Trophoblast cell (in vitro differentiated cells and primary cell): Measurements from ENCODE around the gene DNASE1L2.
A peak's percentile ranks its signal among the peaks of the same experiment; 100 is the strongest.
"Not testable (repeated sequence)": the region's sequence is repeated elsewhere in the genome, so short reads cannot be mapped to it uniquely, and the experiment has no call there.

Experiments
- DNase-seq, 2 donors: peaks; one replicate each; pipeline ENCODE4 v3.0.0-alpha.2; 2016
- H2AFZ ChIP-seq: 2 replicates; pipeline ENCODE4 v1.6.1; 2013; ENCODE audit warnings: low read length, moderate library complexity, mild to moderate bottlenecking; ENCODE audit not compliant: insufficient read depth, poor library complexity
- H2AK5ac ChIP-seq: 2 replicates; pipeline ENCODE4 v1.6.1; 2013; ENCODE audit warnings: mild to moderate bottlenecking, low read length
- H2BK120ac ChIP-seq: 2 replicates; pipeline ENCODE4 v1.6.1; 2013; ENCODE audit warnings: low read length, mild to moderate bottlenecking, moderate library complexity; ENCODE audit not compliant: insufficient read depth, poor library complexity
- H2BK12ac ChIP-seq: 2 replicates; pipeline ENCODE4 v1.6.1; 2013; ENCODE audit warnings: mild to moderate bottlenecking, low read length, moderate library complexity
- H2BK5ac ChIP-seq: 2 replicates; pipeline ENCODE4 v1.6.1; 2013; ENCODE audit warnings: low read length, low read depth, moderate library complexity, mild to moderate bottlenecking; ENCODE audit not compliant: poor library complexity
- H3K14ac ChIP-seq: 2 replicates; pipeline ENCODE4 v1.6.1; 2013; ENCODE audit warnings: mild to moderate bottlenecking, low read length
- H3K18ac ChIP-seq: 2 replicates; pipeline ENCODE4 v1.6.1; 2013; ENCODE audit warnings: mild to moderate bottlenecking, low read length
- H3K23ac ChIP-seq: 2 replicates; pipeline ENCODE4 v1.6.1; 2013; ENCODE audit warnings: low read length
- H3K27ac ChIP-seq: 2 replicates; pipeline ENCODE4 v1.5.1; 2013; ENCODE audit warnings: low read depth, mild to moderate bottlenecking, inconsistent platforms, low read length, moderate library complexity
- H3K27me3 ChIP-seq: 2 replicates; pipeline ENCODE4 v1.6.1; 2013; ENCODE audit warnings: inconsistent platforms, mild to moderate bottlenecking, low read length, moderate library complexity; ENCODE audit not compliant: insufficient read depth
- H3K36me3 ChIP-seq, 2 experiments: 1 replicate in 1 of 2; 2 replicates in 1 of 2; pipeline ENCODE4 v1.6.1; 2013; ENCODE audit warnings: low read length in 2 of 2, mild to moderate bottlenecking in 2 of 2, moderate library complexity in 1 of 2; ENCODE audit not compliant: insufficient read depth in 2 of 2, control insufficient read depth in 1 of 2
- H3K4ac ChIP-seq: 2 replicates; pipeline ENCODE4 v1.6.1; 2013; ENCODE audit warnings: low read depth, mild to moderate bottlenecking, low read length, moderate library complexity
- H3K4me1 ChIP-seq, 2 experiments: 1 replicate in 1 of 2; 2 replicates in 1 of 2; pipeline ENCODE4 v1.6.1; 2013; ENCODE audit warnings: low read length in 2 of 2, mild to moderate bottlenecking in 2 of 2, moderate library complexity in 1 of 2; ENCODE audit not compliant: insufficient read depth in 2 of 2, control insufficient read depth in 1 of 2
- H3K4me2 ChIP-seq: 2 replicates; pipeline ENCODE4 v1.6.1; 2013; ENCODE audit warnings: inconsistent platforms, mild to moderate bottlenecking, low read length, moderate library complexity
- H3K4me3 ChIP-seq: 2 replicates; pipeline ENCODE4 v1.5.1; 2013; ENCODE audit warnings: mild to moderate bottlenecking, low read depth, low read length, inconsistent platforms
- H3K79me1 ChIP-seq: one replicate; pipeline ENCODE4 v1.6.1; 2013; ENCODE audit warnings: low read length
- H3K79me2 ChIP-seq: 2 replicates; pipeline ENCODE4 v1.6.1; 2013; ENCODE audit warnings: low read length, mild to moderate bottlenecking; ENCODE audit not compliant: control insufficient read depth, insufficient read depth, poor library complexity
- H3K9ac ChIP-seq: 2 replicates; pipeline ENCODE4 v1.6.1; 2013; ENCODE audit warnings: mild to moderate bottlenecking, low read length
- H3K9me3 ChIP-seq: 2 replicates; pipeline ENCODE4 v1.6.1; 2013; ENCODE audit warnings: low read depth, mild to moderate bottlenecking, control low read depth, inconsistent platforms, low read length; ENCODE audit not compliant: insufficient read depth
- H4K12ac ChIP-seq: 2 replicates; pipeline ENCODE4 v1.6.1; 2013; ENCODE audit warnings: low read depth, mild to moderate bottlenecking, low read length, moderate library complexity
- H4K8ac ChIP-seq: 2 replicates; pipeline ENCODE4 v1.6.1; 2013; ENCODE audit warnings: low read depth, mild to moderate bottlenecking, low read length, moderate library complexity
- H4K91ac ChIP-seq: one replicate; pipeline ENCODE4 v1.6.1; 2013; ENCODE audit warnings: low read depth, mild to moderate bottlenecking, low read length, moderate library complexity
- WGBS: extraction: QIAGEN DNeasy Blood & Tissue Kit; methylation state at CpG from one replicate; pipeline ENCODE4 v1.1.7; 2013; ENCODE audit warnings: missing lambda C conversion rate; ENCODE audit not compliant: insufficient read length, insufficient coverage; ENCODE audit errors: extremely low coverage; 5-methylcytosine and 5-hydroxymethylcytosine counted together

DNASE1L2 gene

GRCh38 chr16:2253293-2253692 lies 17.0 kb downstream of the DNASE1L2 start:
- peaks cover 7 to 9% of the 10 kb centered on the region in 2 experiments for H3K4me1 ChIP-seq
- no peak overlapping the region for H3K23ac ChIP-seq
- H3K18ac ChIP-seq = no peak overlapping the region
- no peak for DNase-seq
- H3K36me3 ChIP-seq = peaks cover 57 to 58% of the 10 kb centered on the region in 2 experiments
- no peak overlapping the region for H4K12ac ChIP-seq
- no peak overlapping the region for H3K4me2 ChIP-seq
- H2BK12ac ChIP-seq = no peak overlapping the region
- H2AK5ac ChIP-seq = no peak overlapping the region
- WGBS = no CpG with 5 or more reads among the region's 11 CpGs
- no peak overlapping the region for H4K91ac ChIP-seq
- H3K79me2 ChIP-seq = peaks cover 5% of the 10 kb centered on the region
- no peaks in the 10 kb centered on the region for H3K27me3 ChIP-seq
- H3K4ac ChIP-seq = no peak overlapping the region
- H3K79me1 ChIP-seq = peaks cover 6% of the 10 kb centered on the region
- no peak overlapping the region for H3K4me3 ChIP-seq
- H2AFZ ChIP-seq = no peak overlapping the region
- no peak overlapping the region for H3K27ac ChIP-seq
- H4K8ac ChIP-seq = no peak overlapping the region
- no peak overlapping the region for H2BK120ac ChIP-seq
- H3K9me3 ChIP-seq = peaks cover 1% of the 10 kb centered on the region
- H2BK5ac ChIP-seq = no peak overlapping the region
- no peak overlapping the region for H3K9ac ChIP-seq
- no peak overlapping the region for H3K14ac ChIP-seq

DNA sequence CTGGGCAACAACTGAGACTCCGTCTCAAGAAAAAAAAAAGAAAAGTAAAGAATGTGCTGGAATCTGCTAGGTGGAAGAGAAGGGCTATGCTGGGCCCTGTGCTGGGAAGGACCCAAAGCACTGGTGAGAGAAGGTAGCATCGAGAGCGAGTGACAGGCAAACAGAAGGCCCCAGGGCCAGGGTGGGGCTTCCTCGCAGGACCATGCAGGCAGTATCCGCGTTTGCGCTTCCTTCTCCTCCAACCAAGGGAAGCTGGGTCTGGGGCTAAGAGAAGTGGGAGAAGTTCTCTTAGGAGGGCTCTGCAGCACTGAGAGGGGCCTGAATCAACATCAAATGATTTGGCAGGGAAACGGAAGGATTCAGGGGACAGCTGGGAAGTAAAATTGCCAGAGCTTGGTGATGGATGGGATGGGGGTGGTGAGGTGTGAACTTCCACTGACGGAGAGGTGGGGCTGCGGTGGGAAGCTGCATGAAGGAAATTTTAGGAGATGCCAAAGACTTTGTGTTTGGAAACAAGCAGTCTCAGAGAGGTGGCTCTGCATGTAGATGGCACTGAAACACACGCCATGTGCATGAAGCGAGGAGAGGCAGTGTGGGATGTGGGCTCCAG lies 20.4 kb downstream of the DNASE1L2 start:
- H3K4me2 ChIP-seq = no peak overlapping the region
- no peak overlapping the region for H4K8ac ChIP-seq
- no peak overlapping the region for H2AK5ac ChIP-seq
- no peak for DNase-seq
- H2BK12ac ChIP-seq = no peak overlapping the region
- H3K36me3 ChIP-seq = peaks cover 73 to 77% of the 10 kb centered on the region in 2 experiments
- H3K27me3 ChIP-seq = no peaks in the 10 kb centered on the region
- no peaks in the 10 kb centered on the region for H3K79me2 ChIP-seq
- H2AFZ ChIP-seq = no peak overlapping the region
- H4K12ac ChIP-seq = no peak overlapping the region
- peaks cover 1% of the 10 kb centered on the region for H3K9me3 ChIP-seq
- H3K9ac ChIP-seq = no peak overlapping the region
- no peak overlapping the region for H3K23ac ChIP-seq
- peaks cover 4 to 5% of the 10 kb centered on the region in 2 experiments for H3K4me1 ChIP-seq
- no peak overlapping the region for H4K91ac ChIP-seq
- H3K27ac ChIP-seq = no peak overlapping the region
- H3K18ac ChIP-seq = no peak overlapping the region
- H3K79me1 ChIP-seq = peaks cover 2% of the 10 kb centered on the region
- H3K14ac ChIP-seq = no peak overlapping the region
- no peak overlapping the region for H3K4me3 ChIP-seq
- no peak overlapping the region for H2BK5ac ChIP-seq
- no CpG with 5 or more reads among the region's 12 CpGs for WGBS
- H3K4ac ChIP-seq = no peak overlapping the region
- no peak overlapping the region for H2BK120ac ChIP-seq

GRCh38 chr16:2257726-2258125 lies 21.5 kb downstream of the DNASE1L2 start:
- H3K23ac ChIP-seq = no peak overlapping the region
- H4K12ac ChIP-seq = peak overlapping the region; percentile 36
- H3K27me3 ChIP-seq = no peaks in the 10 kb centered on the region
- no CpG with 5 or more reads among the region's 6 CpGs for WGBS
- H3K4ac ChIP-seq = no peak overlapping the region
- no peak overlapping the region for H2BK12ac ChIP-seq
- H3K9ac ChIP-seq = no peak overlapping the region
- H2BK120ac ChIP-seq = no peak overlapping the region
- H2AK5ac ChIP-seq = no peak overlapping the region
- H3K9me3 ChIP-seq = peaks cover 1% of the 10 kb centered on the region
- no peaks in the 10 kb centered on the region for H3K79me1 ChIP-seq
- no peak overlapping the region for H3K27ac ChIP-seq
- H3K4me1 ChIP-seq = no peaks in the 10 kb centered on the region
- no peak for DNase-seq
- H4K8ac ChIP-seq = no peak overlapping the region
- no peak overlapping the region for H3K18ac ChIP-seq
- H3K36me3 ChIP-seq = peaks cover 73 to 79% of the 10 kb centered on the region in 2 experiments
- no peak overlapping the region for H3K4me2 ChIP-seq
- no peak overlapping the region for H2AFZ ChIP-seq
- no peaks in the 10 kb centered on the region for H3K79me2 ChIP-seq
- no peak overlapping the region for H3K4me3 ChIP-seq
- no peak overlapping the region for H3K14ac ChIP-seq
- H4K91ac ChIP-seq = no peak overlapping the region
- H2BK5ac ChIP-seq = no peak overlapping the region

- no CpG with 5 or more reads among the region's 7 CpGs for WGBS
Measured at GRCh38 chr16:2258530-2258929, 22.3 kb downstream of the DNASE1L2 start.

More at GRCh38 chr16:2258530-2258929, 22.3 kb downstream of the DNASE1L2 start:
- not testable (repeated sequence) for H3K79me1 ChIP-seq, H2BK120ac ChIP-seq, H3K27ac ChIP-seq, H3K9me3 ChIP-seq, H2BK5ac ChIP-seq, H4K91ac ChIP-seq, H3K4ac ChIP-seq, H3K79me2 ChIP-seq, H3K14ac ChIP-seq, H3K18ac ChIP-seq, H2AK5ac ChIP-seq, H3K9ac ChIP-seq, H3K4me3 ChIP-seq, H2BK12ac ChIP-seq, H4K12ac ChIP-seq, H3K4me1 ChIP-seq, DNase-seq, H2AFZ ChIP-seq, H3K4me2 ChIP-seq, H4K8ac ChIP-seq, H3K23ac ChIP-seq, H3K27me3 ChIP-seq
- H3K36me3 ChIP-seq = peaks cover 73 to 80% of the 10 kb centered on the region in 2 experiments
